DND-41 (cell line): Measurements from ENCODE around the gene FAM107B.

Experiments
- CTCF ChIP-seq: IDR thresholded peaks from 2 replicates; pipeline ENCODE4 v1.5.1; 2012; ENCODE audit warnings: borderline replicate concordance, low read length, moderate library complexity, mild to moderate bottlenecking; ENCODE audit not compliant: poor library complexity, severe bottlenecking; ENCODE audit errors: extremely low read depth
- EZH2 ChIP-seq: IDR thresholded peaks from 3 replicates; pipeline ENCODE4 v1.6.1; 2012; ENCODE audit warnings: borderline replicate concordance, low read depth, mild to moderate bottlenecking, moderate library complexity, low read length, inconsistent platforms; ENCODE audit not compliant: severe bottlenecking

- TF ChIP-seq CTCF (no peak), EZH2 (no peak)
These were observed 199.8 kb downstream of the FAM107B start for GRCh38 chr10:14574885-14575284.
